OCI-LY7 (cell line): ENCODE results near the gene TNC. TPM values are rescaled to one million over a fixed set of nuclear protein-coding genes. Genes with fewer than 3 reads are reported as not detected.

Source experiments
- BruUV-seq: library from RNA; stranded (reverse); fragments of 400-500 nt; replicated peaks from 2 replicates; lab custom pipeline; 2021; lab: Mats Ljungman, UMichigan
- CTCF ChIA-PET: fragments of 300-600 bp; sonication (Branson Sonifier 250); formaldehyde crosslinking; loops from one replicate; lab custom pipeline; 2022; ENCODE audit warnings: antibody characterized with exemption; ENCODE audit not compliant: unreplicated experiment; lab: Charles Lee
- POLR2A ChIA-PET: fragments of 300-600 bp; sonication (Branson Sonifier 250); formaldehyde crosslinking; loops from one replicate; lab custom pipeline; 2022; ENCODE audit warnings: antibody characterized with exemption; lab: Charles Lee
- DNase-seq: peaks from one replicate; pipeline ENCODE4 v3.0.0-alpha.2; 2015; ENCODE audit warnings: low spot score
- H2AFZ ChIP-seq: fragments of 200-600 bp; sonication (generic), shearing (Covaris generic); 2 replicates; pipeline ENCODE4 v1.6.1; 2014; ENCODE audit warnings: mild to moderate bottlenecking, antibody characterized with exemption, low read length, moderate library complexity
- H3K27ac ChIP-seq: fragments of 200-600 bp; sonication (generic); 2 replicates; pipeline ENCODE4 v1.5.1; 2014; ENCODE audit warnings: mixed run types, low read depth, mild to moderate bottlenecking, moderate library complexity, low read length, inconsistent platforms; ENCODE audit not compliant: poor library complexity, severe bottlenecking
- H3K36me3 ChIP-seq: fragments of 200-600 bp; sonication (generic); 2 replicates; pipeline ENCODE4 v1.6.1; 2014; ENCODE audit warnings: mild to moderate bottlenecking, antibody characterized with exemption, low read length, moderate library complexity, mixed read lengths; ENCODE audit not compliant: insufficient read depth
- H3K4me1 ChIP-seq: fragments of 200-600 bp; sonication (generic); 2 replicates; pipeline ENCODE4 v1.5.1; 2014; ENCODE audit warnings: mild to moderate bottlenecking, low read length; ENCODE audit not compliant: insufficient read depth, poor library complexity, severe bottlenecking
- H3K4me2 ChIP-seq: fragments of 200-600 bp; sonication (generic); 2 replicates; pipeline ENCODE4 v1.6.1; 2014; ENCODE audit warnings: mild to moderate bottlenecking, low read length
- H3K4me3 ChIP-seq: fragments of 200-600 bp; sonication (generic); 2 replicates; pipeline ENCODE4 v1.5.1; 2014; ENCODE audit warnings: mild to moderate bottlenecking, low read depth, low read length; ENCODE audit not compliant: poor library complexity, severe bottlenecking
- H3K79me2 ChIP-seq: fragments of 200-600 bp; sonication (generic); 2 replicates; pipeline ENCODE4 v1.6.1; 2016; ENCODE audit warnings: low read depth, mild to moderate bottlenecking, low read length, moderate library complexity, mixed read lengths; ENCODE audit not compliant: insufficient read depth
- H3K9me2 ChIP-seq: fragments of 200-600 bp; sonication (generic); 2 replicates; pipeline ENCODE4 v1.6.1; 2016; ENCODE audit warnings: mild to moderate bottlenecking, low read length, mixed read lengths; ENCODE audit not compliant: insufficient read depth
- H3K9me3 ChIP-seq: fragments of 200-600 bp; sonication (generic); 2 replicates; pipeline ENCODE4 v1.6.1; 2014; ENCODE audit warnings: mild to moderate bottlenecking, mixed run types, low read length, mixed read lengths
- H4K20me1 ChIP-seq: fragments of 200-600 bp; sonication (generic); 2 replicates; pipeline ENCODE4 v1.6.1; 2014; ENCODE audit warnings: mild to moderate bottlenecking, antibody characterized with exemption, low read length, moderate library complexity, mixed read lengths; ENCODE audit not compliant: insufficient read depth
- EZH2phosphoT487 ChIP-seq: fragments of 200-600 bp; sonication (generic); IDR thresholded peaks from 2 replicates; pipeline ENCODE4 v1.6.1; 2018; ENCODE audit warnings: low read depth, borderline replicate concordance, mild to moderate bottlenecking, mixed run types, antibody characterized with exemption, low read length, moderate library complexity, mixed read lengths
- intact Hi-C: fragments of 100-400 bp; cut with micrococcal nuclease; formaldehyde crosslinking; loops from one replicate; pipeline ENCODE4 v1.10.0; 2022; ENCODE audit not compliant: unreplicated experiment
- total RNA-seq, 2 experiments: library from RNA; depleted of rRNA in 1 of 2; stranded (reverse); fragments of >200 nt in 1 of 2; shearing (Covaris generic) in 1 of 2; gene quantifications; 2 replicates each; pipeline ENCODE4 v1.2.3, GENCODE V29; 2014 to 2022
- TF ChIP-seq, protein P1 (sequence below): fragments of 200-600 bp; sonication (generic); conservative IDR thresholded peaks from 2 replicates; pipeline ENCODE4 v1.5.1; 2014; ENCODE audit warnings: mild to moderate bottlenecking, antibody characterized with exemption, low read length, moderate library complexity, mixed read lengths

The TNC gene
- total RNA-seq, 2 experiments from 2014 or later = not detected

DNA sequence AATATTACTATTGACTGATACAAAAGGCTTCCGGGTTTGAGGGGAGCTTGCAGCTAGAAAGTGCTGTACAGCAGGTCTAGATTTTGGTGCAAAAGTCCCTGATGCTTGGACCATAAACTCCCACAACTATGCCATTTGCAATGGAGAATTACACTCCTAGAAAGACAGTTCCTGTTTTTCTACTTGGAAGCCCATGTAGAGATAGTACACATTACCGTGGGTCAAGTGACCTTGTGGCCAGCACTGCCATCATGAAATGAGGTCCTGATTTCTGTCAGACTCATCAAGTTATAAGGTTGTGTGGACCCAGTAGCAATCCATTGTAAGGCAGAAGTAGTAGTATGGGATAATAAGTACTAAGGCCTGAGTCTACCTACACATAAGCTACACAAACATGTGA lies 144.7 kb downstream of the TNC start:
- no peak overlapping the region for H3K4me2 ChIP-seq
- no peaks in the 10 kb centered on the region for H3K9me3 ChIP-seq
- BruUV-seq = no TSS peak
- no peaks in the 10 kb centered on the region for H3K9me2 ChIP-seq
- POLR2A ChIA-PET = no interaction called here
- CTCF ChIA-PET = interaction anchor here (0.6 kb wide), 1 partner anchor 29 kb away, joined by 3 read pairs; no protein-coding TSS in a partner anchor
- no peaks in the 10 kb centered on the region for H3K4me1 ChIP-seq
- no peak overlapping the region for H3K4me3 ChIP-seq
- no peaks in the 10 kb centered on the region for H4K20me1 ChIP-seq
- DNase-seq = no peak
- TF ChIP-seq, protein P1, sequence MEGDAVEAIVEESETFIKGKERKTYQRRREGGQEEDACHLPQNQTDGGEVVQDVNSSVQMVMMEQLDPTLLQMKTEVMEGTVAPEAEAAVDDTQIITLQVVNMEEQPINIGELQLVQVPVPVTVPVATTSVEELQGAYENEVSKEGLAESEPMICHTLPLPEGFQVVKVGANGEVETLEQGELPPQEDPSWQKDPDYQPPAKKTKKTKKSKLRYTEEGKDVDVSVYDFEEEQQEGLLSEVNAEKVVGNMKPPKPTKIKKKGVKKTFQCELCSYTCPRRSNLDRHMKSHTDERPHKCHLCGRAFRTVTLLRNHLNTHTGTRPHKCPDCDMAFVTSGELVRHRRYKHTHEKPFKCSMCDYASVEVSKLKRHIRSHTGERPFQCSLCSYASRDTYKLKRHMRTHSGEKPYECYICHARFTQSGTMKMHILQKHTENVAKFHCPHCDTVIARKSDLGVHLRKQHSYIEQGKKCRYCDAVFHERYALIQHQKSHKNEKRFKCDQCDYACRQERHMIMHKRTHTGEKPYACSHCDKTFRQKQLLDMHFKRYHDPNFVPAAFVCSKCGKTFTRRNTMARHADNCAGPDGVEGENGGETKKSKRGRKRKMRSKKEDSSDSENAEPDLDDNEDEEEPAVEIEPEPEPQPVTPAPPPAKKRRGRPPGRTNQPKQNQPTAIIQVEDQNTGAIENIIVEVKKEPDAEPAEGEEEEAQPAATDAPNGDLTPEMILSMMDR = no peak
- TF ChIP-seq EZH2phosphoT487 = no peak
- H3K36me3 ChIP-seq = no peaks in the 10 kb centered on the region
- H3K27ac ChIP-seq = no peak overlapping the region
- no peaks in the 10 kb centered on the region for H3K79me2 ChIP-seq
- no peak overlapping the region for H2AFZ ChIP-seq
- intact Hi-C loops = no loop called here

DNA sequence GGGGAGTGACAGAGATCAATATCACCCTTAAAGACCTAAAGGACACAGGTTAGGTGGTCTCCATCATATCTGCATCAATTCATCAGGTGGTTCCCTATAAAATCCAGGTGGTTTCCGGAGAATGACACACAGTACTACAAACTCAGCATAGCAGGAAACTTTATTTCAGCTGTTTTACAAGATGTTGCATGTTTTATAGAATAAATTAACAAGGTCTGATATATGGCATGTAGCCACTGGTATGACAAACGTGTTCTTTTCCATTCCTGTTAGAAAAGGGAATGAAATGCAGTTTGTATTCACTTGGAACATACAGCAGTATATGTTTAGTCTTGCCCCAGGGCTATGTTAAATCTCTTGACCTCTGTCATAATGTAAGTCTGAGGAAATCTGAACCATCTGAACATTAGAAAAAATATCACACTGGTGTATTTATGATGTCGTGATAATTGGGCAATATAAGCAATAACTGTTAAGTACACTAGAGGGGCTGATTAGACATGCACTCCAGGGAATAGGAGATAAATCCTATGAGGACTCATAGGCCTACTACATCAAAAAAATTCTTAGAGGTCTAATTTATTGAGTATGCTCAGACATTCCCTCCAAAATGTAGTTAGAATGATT lies 145.3 kb downstream of the TNC start:
- no peaks in the 10 kb centered on the region for H3K9me2 ChIP-seq
- CTCF ChIA-PET = no interaction called here
- no peaks in the 10 kb centered on the region for H3K79me2 ChIP-seq
- POLR2A ChIA-PET = interaction anchor here (1.2 to 2.7 kb wide), 3 partner anchors 9 to 33 kb away, joined by 4 to 10 read pairs (median 8); no protein-coding TSS in a partner anchor
- H3K4me3 ChIP-seq = no peak overlapping the region
- no peak overlapping the region for H3K27ac ChIP-seq
- TF ChIP-seq EZH2phosphoT487 = no peak
- TF ChIP-seq, protein P1 = no peak
- no TSS peak for BruUV-seq
- no peak overlapping the region for H2AFZ ChIP-seq
- no peaks in the 10 kb centered on the region for H3K9me3 ChIP-seq
- no peak for DNase-seq
- no peaks in the 10 kb centered on the region for H4K20me1 ChIP-seq
- no peak overlapping the region for H3K4me2 ChIP-seq
- no peaks in the 10 kb centered on the region for H3K4me1 ChIP-seq
- no peaks in the 10 kb centered on the region for H3K36me3 ChIP-seq
- intact Hi-C loops = no loop called here

Other genes starting within 250 kb of the TNC start
- 27.7 and 28.4 TPM in 2 replicates for gene TNFSF8, start 187.6 kb downstream of the TNC start, total RNA-seq (2014; rRNA removed; shearing (Covaris generic))
- 50.3 and 53.1 TPM in 2 replicates for gene TNFSF8, start 187.6 kb downstream of the TNC start, total RNA-seq (2022)